ENCODE results near the gene CTDSPL.

Gene CTDSPL

GRCh38 chr3:37907371-37907770, 45.7 kb downstream of the CTDSPL start:
- Histone ChIP-seq H3K36me3 (ENCODE audit: insufficient read depth) (no peaks in the 10 kb centered on the region), H3K4me1 (ENCODE audit: low read depth, poor library complexity, severe bottlenecking) (peaks cover 73% of the 10 kb centered on the region), H3K4me2 (peak overlapping the region; percentile 91), H3K4me3 (IDR thresholded peaks at IDR 0.05; ENCODE audit: insufficient read depth, low read depth, low read length) (peak overlapping the region; percentile 46), H3K9ac (peak overlapping the region; percentile 35; the same call in 1 of the 2 replicates), H4K20me1 (ENCODE audit: insufficient read depth) (no peaks in the 10 kb centered on the region), H3K79me2 (ENCODE audit: insufficient read depth, low read depth) (no peaks in the 10 kb centered on the region), H2AFZ (ENCODE audit: low read depth) (no peak overlapping the region), H3K27me3 (ENCODE audit: insufficient read depth, low read depth) (no peaks in the 10 kb centered on the region), H3K27ac (peak overlapping the region; percentile 80)
- TF ChIP-seq CTCF (conservative IDR thresholded peaks at IDR 0.05; ENCODE audit: low read depth, low read length) = no peak

- Histone ChIP-seq H2AFZ (ENCODE audit: low read depth) (no peak overlapping the region), H3K4me1 (ENCODE audit: low read depth, poor library complexity, severe bottlenecking) (peaks cover 67% of the 10 kb centered on the region), H3K79me2 (ENCODE audit: insufficient read depth, low read depth) (no peaks in the 10 kb centered on the region), H3K4me3 (IDR thresholded peaks at IDR 0.05; ENCODE audit: insufficient read depth, low read depth, low read length) (peak overlapping the region; percentile 46), H4K20me1 (ENCODE audit: insufficient read depth) (no peaks in the 10 kb centered on the region), H3K27ac (peak overlapping the region; percentile 80), H3K9ac (peak overlapping the region; percentile 35; the same call in 1 of the 2 replicates), H3K27me3 (ENCODE audit: insufficient read depth, low read depth) (no peaks in the 10 kb centered on the region), H3K36me3 (ENCODE audit: insufficient read depth) (no peaks in the 10 kb centered on the region), H3K4me2 (peak overlapping the region; percentile 91)
- TF ChIP-seq CTCF (conservative IDR thresholded peaks at IDR 0.05; ENCODE audit: low read depth, low read length) = no peak
Measured at GRCh38 chr3:37907906-37908305, 46.2 kb downstream of the CTDSPL start.

- no peak overlapping the region for H3K27ac ChIP-seq
- no peaks in the 10 kb centered on the region for H3K36me3 ChIP-seq (ENCODE audit: insufficient read depth)
- peaks cover 55% of the 10 kb centered on the region for H3K4me1 ChIP-seq (ENCODE audit: low read depth, poor library complexity, severe bottlenecking)
- no peak overlapping the region for H3K4me3 ChIP-seq (IDR thresholded peaks at IDR 0.05; ENCODE audit: insufficient read depth, low read depth, low read length)
- 0 out of 2 replicates have a peak overlapping the region, but pooled peaks have one; percentile 88 for H3K4me2 ChIP-seq
- H4K20me1 ChIP-seq (ENCODE audit: insufficient read depth) = no peaks in the 10 kb centered on the region
- H3K79me2 ChIP-seq (ENCODE audit: insufficient read depth, low read depth) = no peaks in the 10 kb centered on the region
- no peak overlapping the region for H3K9ac ChIP-seq
- TF ChIP-seq CTCF (conservative IDR thresholded peaks at IDR 0.05; ENCODE audit: low read depth, low read length) = no peak
- H3K27me3 ChIP-seq (ENCODE audit: insufficient read depth, low read depth) = no peaks in the 10 kb centered on the region
- no peak overlapping the region for H2AFZ ChIP-seq (ENCODE audit: low read depth)
Measured at GRCh38 chr3:37909067-37909911, 47.6 kb downstream of the CTDSPL start.

- H3K27ac ChIP-seq = no peak overlapping the region
- no peaks in the 10 kb centered on the region for H3K27me3 ChIP-seq (ENCODE audit: insufficient read depth, low read depth)
- H2AFZ ChIP-seq (ENCODE audit: low read depth) = no peak overlapping the region
- H3K4me3 ChIP-seq (IDR thresholded peaks at IDR 0.05; ENCODE audit: insufficient read depth, low read depth, low read length) = no peak overlapping the region
- TF ChIP-seq CTCF (conservative IDR thresholded peaks at IDR 0.05; ENCODE audit: low read depth, low read length) = no peak
- no peaks in the 10 kb centered on the region for H4K20me1 ChIP-seq (ENCODE audit: insufficient read depth)
- H3K4me1 ChIP-seq (ENCODE audit: low read depth, poor library complexity, severe bottlenecking) = peaks cover 39% of the 10 kb centered on the region
- H3K4me2 ChIP-seq = no peak overlapping the region
- H3K79me2 ChIP-seq (ENCODE audit: insufficient read depth, low read depth) = no peaks in the 10 kb centered on the region
- H3K36me3 ChIP-seq (ENCODE audit: insufficient read depth) = no peaks in the 10 kb centered on the region
- no peak overlapping the region for H3K9ac ChIP-seq
Measured at GRCh38 chr3:37910671-37911400, 49.2 kb downstream of the CTDSPL start.

Measured in KMS-11 (cell line).